IPS DF 4.7 (cell line): ENCODE results near the gene PRPF18.

Experiments
- DNase-seq: peaks from one replicate; pipeline ENCODE4 v3.0.0-alpha.2; 2013; ENCODE audit warnings: low spot score; ENCODE audit errors: extremely low read depth

PRPF18 gene

DNA sequence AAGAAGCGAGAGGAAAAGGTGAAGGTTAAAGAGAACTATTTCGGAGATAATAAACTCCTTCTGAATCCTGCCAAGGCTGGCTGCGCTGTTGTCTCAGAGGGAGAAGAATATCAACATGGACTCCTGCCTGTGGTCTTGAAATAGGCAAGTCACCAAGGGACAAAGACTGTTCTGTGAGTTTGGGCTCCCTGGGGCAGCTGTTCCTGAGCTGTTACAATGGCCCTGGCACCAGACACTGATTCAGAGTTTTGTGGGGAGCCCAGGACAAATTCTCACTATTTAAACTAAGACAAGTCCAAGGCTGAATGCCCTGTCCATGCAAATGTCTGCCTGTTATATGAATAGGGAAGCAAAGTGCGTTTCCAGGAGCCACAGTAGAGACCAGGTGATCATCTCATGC lies 81.4 kb downstream of the PRPF18 start:
- no peak for DNase-seq

- no peak for DNase-seq
Measured at GRCh38 chr10:13669182-13669855, 82.6 kb downstream of the PRPF18 start.

- no peak for DNase-seq
Measured at GRCh38 chr10:13669901-13670300, 83.1 kb downstream of the PRPF18 start.

DNA sequence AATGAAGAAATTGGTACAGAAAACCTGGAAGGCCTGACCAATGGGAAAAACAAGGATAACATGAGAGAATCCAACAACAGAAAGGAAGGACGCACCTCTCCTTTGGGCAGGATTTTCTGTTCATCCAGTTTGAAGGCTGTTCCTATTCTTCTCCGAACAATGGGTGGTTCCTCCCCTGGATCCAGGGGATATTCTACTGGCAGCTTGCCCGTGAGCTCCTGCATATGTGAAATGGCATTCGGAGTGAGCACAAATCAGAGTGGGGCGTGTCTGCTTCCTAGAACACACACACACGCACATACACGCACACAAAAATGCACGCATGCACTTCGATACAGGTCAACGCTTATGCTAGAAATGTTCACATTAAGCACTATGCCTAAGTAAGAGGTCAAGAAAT lies 83.5 kb downstream of the PRPF18 start:
- no peak for DNase-seq

DNA sequence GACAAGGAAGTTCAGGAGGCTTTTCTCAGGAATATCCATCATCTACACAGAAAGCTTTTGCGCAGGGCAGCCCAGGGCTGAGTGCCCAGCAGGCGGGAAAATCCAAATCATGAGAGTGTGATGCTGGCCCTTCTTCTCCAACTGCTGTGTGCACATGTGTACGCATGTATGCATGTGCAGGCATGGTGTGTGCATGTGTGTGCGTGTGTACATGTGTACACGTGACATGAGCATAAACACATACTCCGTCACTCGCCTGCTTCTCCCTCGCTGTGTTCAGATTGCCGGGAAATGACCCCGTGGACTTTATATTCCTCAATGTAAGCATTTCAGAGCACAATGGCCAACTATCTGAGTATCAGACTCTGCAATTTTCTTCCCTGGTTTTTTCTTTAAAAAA lies 85.1 kb downstream of the PRPF18 start:
- no peak for DNase-seq

- DNase-seq: no peak
Measured at GRCh38 chr10:13672548-13672947, 85.8 kb downstream of the PRPF18 start.

GRCh38 chr10:13673156-13673555 lies 86.4 kb downstream of the PRPF18 start:
- no peak for DNase-seq

- DNase-seq: no peak
Measured at GRCh38 chr10:13674645-13675588, 88.2 kb downstream of the PRPF18 start.

DNA sequence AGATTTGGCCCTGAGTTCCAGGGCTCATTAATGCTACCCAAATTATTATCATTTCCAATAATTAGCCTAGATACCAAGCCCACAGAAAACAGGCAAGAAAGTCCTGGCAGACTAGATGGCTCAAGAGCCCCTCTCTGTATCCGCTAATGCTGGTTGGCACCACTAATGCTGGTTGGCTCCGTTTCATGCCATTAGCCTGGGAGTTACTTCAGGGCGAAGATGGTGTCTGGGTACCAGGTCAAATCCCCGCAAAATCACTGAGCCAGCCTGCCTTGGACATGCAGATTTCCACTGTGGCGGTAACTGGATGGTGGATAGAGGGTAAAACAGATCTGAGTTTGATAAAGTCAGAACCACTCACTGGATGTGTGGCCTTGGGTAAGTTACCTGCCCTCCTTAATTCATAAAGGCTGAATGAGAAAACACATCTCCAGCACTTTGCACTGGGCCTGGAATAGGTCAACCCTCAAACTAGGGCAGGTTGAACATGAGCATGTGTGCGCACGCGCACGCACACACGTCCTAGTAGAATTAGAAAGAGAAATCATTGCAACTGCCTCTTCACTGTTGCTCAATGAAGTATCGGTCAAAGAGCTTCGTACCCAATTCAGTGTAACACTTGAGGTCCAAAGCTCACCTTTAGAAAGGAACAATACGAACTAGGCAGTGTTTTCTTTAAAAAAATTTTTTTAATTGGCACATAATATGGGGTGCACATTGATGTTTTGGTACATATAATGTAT lies 91.5 kb downstream of the PRPF18 start:
- DNase-seq: no peak
